ENCODE data around the gene CA10. TPM values are rescaled to one million over a fixed set of nuclear protein-coding genes. Genes with fewer than 3 reads are reported as not detected.

Gene CA10
- polyA plus RNA-seq, 2 donors = 0.06 TPM; not detected in 1

DNA sequence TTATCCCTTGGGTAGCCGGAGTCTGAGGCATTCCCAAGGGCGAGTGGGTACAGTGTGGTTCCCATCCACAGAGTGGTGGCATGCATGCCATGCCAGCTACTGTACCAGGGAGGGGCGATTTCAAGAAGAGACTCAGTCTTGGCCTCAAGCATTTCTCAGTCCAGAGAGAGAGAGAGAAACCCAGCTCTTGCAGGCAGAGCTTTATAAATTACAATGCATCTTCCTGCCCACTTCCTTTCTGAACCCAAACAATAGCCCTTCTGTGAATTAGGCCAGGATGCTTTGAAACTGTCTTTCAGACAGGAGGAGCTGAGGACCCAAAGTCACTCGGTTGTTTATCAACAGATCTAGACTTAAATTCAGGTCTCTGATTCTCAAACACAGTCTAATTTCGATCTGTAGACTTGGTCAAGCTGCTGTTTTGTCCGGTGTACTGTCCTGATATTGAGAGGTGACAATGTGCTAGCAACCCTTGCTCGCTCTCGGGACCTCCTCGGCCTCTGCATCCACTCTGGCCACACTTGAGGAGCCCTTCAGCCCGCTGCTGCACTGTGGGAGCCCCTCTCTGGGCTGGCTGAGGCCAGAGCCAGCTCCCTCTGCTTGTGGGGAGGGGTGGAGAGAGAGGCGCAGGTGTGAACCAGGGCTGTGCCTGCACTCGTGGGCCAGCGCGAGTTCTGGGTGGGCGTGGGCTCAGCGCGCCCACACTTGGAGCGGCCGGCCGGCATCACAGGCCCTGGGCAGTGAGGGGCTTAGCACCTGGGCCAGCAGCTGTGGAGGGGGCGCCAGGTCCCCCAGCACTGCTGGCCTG lies 490.2 kb downstream of the CA10 start:
- Histone ChIP-seq H3K4me3 (ENCODE audit: low read depth in 1 of 2, low read length in 2 of 2) (no peak overlapping the region), H3K36me3 (ENCODE audit: control insufficient read depth in 2 of 2, insufficient read depth in 2 of 2, low read length in 1 of 2) (no peaks in the 10 kb centered on the region), H3K27me3 (ENCODE audit: control insufficient read depth in 1 of 2, insufficient read depth in 2 of 2, low read length in 2 of 2) (no peaks in the 10 kb centered on the region), H3K27ac (ENCODE audit: low read depth in 2 of 2, low read length in 1 of 2) (no peak overlapping the region), H3K9me3 (ENCODE audit: control insufficient read depth in 2 of 2, insufficient read depth in 1 of 2, low read depth in 1 of 2, low read length in 1 of 2) (peaks cover 3% of the 10 kb centered on the region in 2 donors), H3K4me1 (ENCODE audit: control insufficient read depth in 2 of 2, insufficient read depth in 2 of 2, low read length in 1 of 2) (no peaks in the 10 kb centered on the region)
- WGBS, 2 donors = 81 to 92% methylated on average over 20 to 21 of the region's 21 CpGs

DNA sequence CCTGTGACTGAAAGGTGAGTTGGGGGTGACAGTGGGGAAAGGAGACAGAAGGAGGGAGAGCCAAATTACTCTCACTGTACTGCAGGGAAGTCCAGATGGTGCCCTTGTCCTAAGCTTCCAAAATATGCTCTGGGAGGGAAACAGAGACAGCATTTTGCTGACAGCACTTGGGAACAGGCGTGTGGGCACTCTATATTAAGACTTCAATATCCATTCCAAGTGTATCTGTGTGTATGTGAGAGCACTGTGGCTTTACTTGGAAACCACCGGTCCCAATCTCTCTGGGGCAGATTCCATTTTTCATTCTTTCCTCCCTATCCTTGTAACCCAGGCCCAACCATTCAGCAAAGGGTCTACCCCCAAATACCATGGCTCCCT lies 490.8 kb downstream of the CA10 start:
- Histone ChIP-seq H3K27ac (ENCODE audit: low read depth in 2 of 2, low read length in 1 of 2) (no peak overlapping the region), H3K9me3 (ENCODE audit: control insufficient read depth in 2 of 2, insufficient read depth in 1 of 2, low read depth in 1 of 2, low read length in 1 of 2) (peaks cover 3% of the 10 kb centered on the region in 2 donors), H3K27me3 (ENCODE audit: control insufficient read depth in 1 of 2, insufficient read depth in 2 of 2, low read length in 2 of 2) (no peaks in the 10 kb centered on the region), H3K4me1 (ENCODE audit: control insufficient read depth in 2 of 2, insufficient read depth in 2 of 2, low read length in 1 of 2) (no peaks in the 10 kb centered on the region), H3K36me3 (ENCODE audit: control insufficient read depth in 2 of 2, insufficient read depth in 2 of 2, low read length in 1 of 2) (no peaks in the 10 kb centered on the region), H3K4me3 (ENCODE audit: low read depth in 1 of 2, low read length in 2 of 2) (no peak overlapping the region)
- 79% methylated on average over 2 of the region's 2 CpGs for WGBS, 2 donors

DNA sequence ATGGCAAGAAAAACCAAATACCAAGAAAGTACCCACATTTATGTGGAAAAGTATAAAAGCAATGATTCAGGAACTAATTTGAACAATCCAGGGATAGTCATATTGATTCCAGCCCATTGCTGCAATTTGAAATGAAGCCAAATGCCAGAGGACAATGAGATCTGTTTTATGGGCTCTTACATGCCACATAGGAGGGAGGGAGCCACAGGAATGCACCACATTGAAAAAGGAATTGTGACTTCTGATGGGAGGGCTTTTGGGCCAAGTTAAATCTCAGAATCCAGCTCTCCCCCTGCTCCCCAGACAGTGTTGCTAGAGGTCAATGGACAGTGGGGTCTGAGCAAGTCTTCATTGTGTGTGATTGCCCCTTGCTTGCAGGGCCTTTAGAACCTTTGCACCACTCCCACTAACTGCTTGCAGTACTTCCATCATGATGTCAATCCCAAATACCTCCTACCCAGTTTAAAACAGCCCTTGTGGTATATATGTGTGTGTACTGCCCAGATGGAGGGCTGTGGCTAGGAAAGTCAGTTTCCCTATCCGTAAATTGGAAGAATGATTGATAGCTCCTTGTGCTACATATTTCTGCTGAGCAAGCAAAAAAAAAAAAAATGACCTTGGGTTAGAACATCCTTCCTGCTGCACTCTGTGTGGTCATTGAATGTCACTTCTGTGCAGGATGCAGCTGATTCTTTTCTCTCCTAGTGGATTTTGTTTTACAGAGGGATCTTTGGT lies 491.4 kb downstream of the CA10 start:
- 64 to 71% methylated on average over 1 of the region's 1 CpG for whole genome bisulfite sequencing, 2 donors
- H3K4me3 ChIP-seq (ENCODE audit: low read depth in 1 of 2, low read length in 2 of 2) = no peak overlapping the region
- no peaks in the 10 kb centered on the region for H3K27me3 ChIP-seq (ENCODE audit: control insufficient read depth in 1 of 2, insufficient read depth in 2 of 2, low read length in 2 of 2)
- H3K4me1 ChIP-seq (ENCODE audit: control insufficient read depth in 2 of 2, insufficient read depth in 2 of 2, low read length in 1 of 2) = no peaks in the 10 kb centered on the region
- no peaks in the 10 kb centered on the region for H3K36me3 ChIP-seq (ENCODE audit: control insufficient read depth in 2 of 2, insufficient read depth in 2 of 2, low read length in 1 of 2)
- peaks cover 3% of the 10 kb centered on the region in 2 donors for H3K9me3 ChIP-seq (ENCODE audit: control insufficient read depth in 2 of 2, insufficient read depth in 1 of 2, low read depth in 1 of 2, low read length in 1 of 2)
- H3K27ac ChIP-seq (ENCODE audit: low read depth in 2 of 2, low read length in 1 of 2) = no peak overlapping the region

DNA sequence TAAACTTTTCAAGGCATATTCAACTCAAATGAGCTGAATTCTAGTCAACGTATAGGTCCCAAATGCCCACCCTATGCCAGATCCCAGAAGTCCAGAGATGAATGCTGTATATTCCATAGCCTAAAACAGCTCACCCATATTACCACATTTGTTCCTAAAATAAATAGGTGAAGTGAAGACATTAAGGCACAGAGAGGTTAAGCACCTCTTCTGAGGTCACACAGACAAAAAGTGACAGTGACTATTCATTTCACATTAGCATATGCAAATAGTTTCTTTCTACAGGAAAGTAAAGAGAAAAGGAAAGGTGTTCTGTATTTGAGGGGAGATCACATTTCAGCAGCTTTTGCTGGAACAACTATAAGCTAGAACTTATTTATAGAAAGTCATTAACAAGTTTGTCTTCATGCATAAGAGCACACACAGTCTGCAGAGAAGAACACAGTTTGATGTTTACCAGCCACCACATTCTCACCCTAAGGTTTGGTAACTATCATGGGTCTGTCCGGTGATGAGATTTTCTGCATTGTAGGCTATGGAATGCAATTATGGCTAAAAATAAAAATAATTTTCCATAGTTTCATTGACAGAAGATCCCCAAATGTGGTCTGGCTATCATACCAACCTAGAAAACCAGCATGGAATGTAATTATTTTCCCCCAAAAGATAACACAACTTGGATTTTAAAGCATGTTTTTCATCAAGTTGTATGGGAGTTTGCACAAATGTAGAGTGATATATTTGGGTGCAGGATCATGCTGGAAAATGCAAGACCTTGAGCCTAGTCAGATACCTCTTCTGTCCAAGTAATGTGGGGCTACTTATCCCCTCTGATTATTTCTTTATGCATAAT lies 496.1 kb downstream of the CA10 start:
- 70 to 77% methylated on average over 2 of the region's 2 CpGs for WGBS, 2 donors
- no peak overlapping the region for H3K4me3 ChIP-seq (ENCODE audit: low read depth in 1 of 2, low read length in 2 of 2)

DNA sequence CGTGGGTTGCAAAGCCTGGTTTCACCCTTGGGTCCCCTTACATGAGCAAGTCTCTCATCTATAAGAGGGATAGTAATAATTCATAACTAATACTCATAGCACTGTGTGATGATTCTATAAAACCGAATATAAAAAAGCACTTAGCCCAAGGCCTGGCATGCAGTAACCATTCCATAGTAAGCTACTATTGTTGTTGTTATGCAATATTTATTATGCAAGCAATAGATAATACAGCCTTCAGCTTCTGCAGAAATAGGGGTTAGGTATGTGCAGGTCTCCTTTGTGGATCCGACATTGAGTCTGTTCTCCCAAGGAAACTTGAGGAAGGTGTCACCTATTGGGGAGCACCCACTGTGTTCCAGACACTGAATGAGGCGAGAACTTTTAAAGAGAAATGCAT lies 497.1 kb downstream of the CA10 start:
- Histone ChIP-seq H3K27ac (ENCODE audit: low read depth in 2 of 2, low read length in 1 of 2) (no peak overlapping the region), H3K27me3 (ENCODE audit: control insufficient read depth in 1 of 2, insufficient read depth in 2 of 2, low read length in 2 of 2) (no peaks in the 10 kb centered on the region), H3K4me1 (ENCODE audit: control insufficient read depth in 2 of 2, insufficient read depth in 2 of 2, low read length in 1 of 2) (no peaks in the 10 kb centered on the region), H3K36me3 (ENCODE audit: control insufficient read depth in 2 of 2, insufficient read depth in 2 of 2, low read length in 1 of 2) (no peaks in the 10 kb centered on the region), H3K4me3 (ENCODE audit: low read depth in 1 of 2, low read length in 2 of 2) (no peak overlapping the region), H3K9me3 (ENCODE audit: control insufficient read depth in 2 of 2, insufficient read depth in 1 of 2, low read depth in 1 of 2, low read length in 1 of 2) (no peaks in the 10 kb centered on the region)
- 44 to 61% methylated on average over 4 of the region's 4 CpGs for WGBS, 2 donors

More for the DNA sequence above, 496.1 kb downstream of the CA10 start:
- Histone ChIP-seq H3K27me3 (ENCODE audit: control insufficient read depth in 1 of 2, insufficient read depth in 2 of 2, low read length in 2 of 2) (no peaks in the 10 kb centered on the region), H3K9me3 (ENCODE audit: control insufficient read depth in 2 of 2, insufficient read depth in 1 of 2, low read depth in 1 of 2, low read length in 1 of 2) (no peaks in the 10 kb centered on the region), H3K27ac (ENCODE audit: low read depth in 2 of 2, low read length in 1 of 2) (no peak overlapping the region), H3K4me1 (ENCODE audit: control insufficient read depth in 2 of 2, insufficient read depth in 2 of 2, low read length in 1 of 2) (no peaks in the 10 kb centered on the region), H3K36me3 (ENCODE audit: control insufficient read depth in 2 of 2, insufficient read depth in 2 of 2, low read length in 1 of 2) (no peaks in the 10 kb centered on the region)

DNA sequence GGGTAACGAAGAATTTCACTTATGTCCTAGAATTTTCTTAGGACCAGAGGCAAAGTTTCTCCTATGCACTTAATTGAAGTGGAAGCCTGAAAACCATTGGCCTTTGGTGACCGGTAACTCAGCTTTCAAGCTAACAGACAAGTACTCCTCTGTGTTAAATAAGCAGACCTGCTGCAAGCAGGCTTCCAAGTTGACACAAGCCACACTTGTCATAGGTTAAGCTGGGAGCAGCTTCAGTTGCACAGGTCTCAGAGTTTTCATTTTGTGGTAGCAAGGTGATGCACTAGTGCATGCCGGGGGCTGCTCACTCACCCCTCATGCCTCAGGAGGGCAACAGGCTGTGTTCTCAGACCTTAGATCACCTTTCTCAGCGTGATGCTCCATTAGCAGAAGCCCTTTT lies 498.2 kb downstream of the CA10 start:
- H3K9me3 ChIP-seq (ENCODE audit: control insufficient read depth in 2 of 2, insufficient read depth in 1 of 2, low read depth in 1 of 2, low read length in 1 of 2) = no peaks in the 10 kb centered on the region
- no peak overlapping the region for H3K27ac ChIP-seq (ENCODE audit: low read depth in 2 of 2, low read length in 1 of 2)
- no peaks in the 10 kb centered on the region for H3K36me3 ChIP-seq (ENCODE audit: control insufficient read depth in 2 of 2, insufficient read depth in 2 of 2, low read length in 1 of 2)
- H3K4me1 ChIP-seq (ENCODE audit: control insufficient read depth in 2 of 2, insufficient read depth in 2 of 2, low read length in 1 of 2) = no peaks in the 10 kb centered on the region
- 71 to 84% methylated on average over 4 of the region's 4 CpGs for WGBS, 2 donors
- H3K4me3 ChIP-seq (ENCODE audit: low read depth in 1 of 2, low read length in 2 of 2) = no peak overlapping the region
- H3K27me3 ChIP-seq (ENCODE audit: control insufficient read depth in 1 of 2, insufficient read depth in 2 of 2, low read length in 2 of 2) = no peaks in the 10 kb centered on the region

DNA sequence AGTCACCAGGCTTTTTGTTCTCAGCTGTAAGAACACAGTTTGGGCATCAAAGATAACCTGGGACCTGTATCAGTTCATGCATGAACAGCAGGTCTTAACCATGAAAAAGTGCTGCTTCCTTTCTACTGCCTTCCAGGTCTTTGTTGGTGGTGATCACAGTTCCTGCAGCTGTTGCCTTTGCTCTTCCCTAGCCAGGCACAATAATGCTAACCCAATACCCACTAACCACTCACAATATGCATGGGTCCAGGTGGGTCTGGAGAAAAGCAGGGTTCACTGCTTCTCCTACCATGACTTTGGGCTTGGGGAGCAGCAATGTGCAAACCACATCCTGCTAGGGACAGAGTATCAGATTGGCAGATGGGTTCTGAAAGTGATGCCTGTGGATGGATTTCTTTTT lies 501.3 kb downstream of the CA10 start:
- Histone ChIP-seq H3K36me3 (ENCODE audit: control insufficient read depth in 2 of 2, insufficient read depth in 2 of 2, low read length in 1 of 2) (no peaks in the 10 kb centered on the region), H3K27me3 (ENCODE audit: control insufficient read depth in 1 of 2, insufficient read depth in 2 of 2, low read length in 2 of 2) (no peaks in the 10 kb centered on the region), H3K4me1 (ENCODE audit: control insufficient read depth in 2 of 2, insufficient read depth in 2 of 2, low read length in 1 of 2) (peaks cover 0 to 2% of the 10 kb centered on the region in 2 donors), H3K27ac (ENCODE audit: low read depth in 2 of 2, low read length in 1 of 2) (no peak overlapping the region), H3K4me3 (ENCODE audit: low read depth in 1 of 2, low read length in 2 of 2) (no peak overlapping the region), H3K9me3 (ENCODE audit: control insufficient read depth in 2 of 2, insufficient read depth in 1 of 2, low read depth in 1 of 2, low read length in 1 of 2) (no peaks in the 10 kb centered on the region)

DNA sequence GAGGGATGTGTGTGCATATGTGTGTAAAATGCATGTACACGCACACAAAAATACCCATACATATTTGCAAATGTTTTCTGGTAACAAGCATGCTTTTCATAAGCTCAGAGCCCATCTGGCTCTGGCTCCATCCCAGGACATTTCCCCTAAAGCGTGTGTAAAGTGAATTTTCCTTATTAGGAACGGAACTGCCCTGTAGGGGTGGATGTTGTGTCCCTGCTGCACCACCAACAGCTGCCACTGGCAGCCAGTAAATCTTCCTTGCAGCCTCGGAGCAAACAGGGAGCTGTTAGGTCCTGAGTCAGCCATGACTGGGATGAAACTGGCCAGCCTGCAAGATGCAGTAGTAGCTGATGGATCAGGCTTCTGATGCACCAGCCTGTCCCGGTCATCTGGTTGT lies 504.6 kb downstream of the CA10 start:
- 29 to 32% methylated on average over 5 of the region's 5 CpGs for WGBS, 2 donors
- H3K27ac ChIP-seq (ENCODE audit: low read depth in 2 of 2, low read length in 1 of 2) = no peak overlapping the region
- H3K4me3 ChIP-seq (ENCODE audit: low read depth in 1 of 2, low read length in 2 of 2) = no peak overlapping the region
- no peaks in the 10 kb centered on the region for H3K9me3 ChIP-seq (ENCODE audit: control insufficient read depth in 2 of 2, insufficient read depth in 1 of 2, low read depth in 1 of 2, low read length in 1 of 2)
- no peaks in the 10 kb centered on the region for H3K36me3 ChIP-seq (ENCODE audit: control insufficient read depth in 2 of 2, insufficient read depth in 2 of 2, low read length in 1 of 2)
- peaks cover 0 to 2% of the 10 kb centered on the region in 2 donors for H3K4me1 ChIP-seq (ENCODE audit: control insufficient read depth in 2 of 2, insufficient read depth in 2 of 2, low read length in 1 of 2)
- H3K27me3 ChIP-seq (ENCODE audit: control insufficient read depth in 1 of 2, insufficient read depth in 2 of 2, low read length in 2 of 2) = no peaks in the 10 kb centered on the region

DNA sequence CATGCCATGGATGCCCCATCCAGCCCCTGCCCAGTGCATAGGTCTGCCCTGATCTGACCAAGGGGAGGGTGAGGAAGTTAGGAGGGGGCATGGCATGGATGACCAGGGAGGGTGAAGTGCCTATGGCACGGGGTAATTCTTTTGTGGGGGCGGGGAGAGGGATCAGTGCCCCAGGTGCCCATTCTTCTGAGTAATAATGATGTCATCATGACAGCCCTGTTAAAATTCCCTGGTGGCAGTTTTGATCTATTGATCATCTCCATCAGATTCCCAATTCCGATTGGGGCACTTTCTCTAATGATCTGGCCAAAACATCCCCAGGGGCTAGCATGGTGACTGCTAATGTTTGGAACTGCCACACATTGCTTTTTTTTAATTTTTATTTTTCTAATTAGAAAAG lies 506.0 kb downstream of the CA10 start:
- H3K4me1 ChIP-seq (ENCODE audit: control insufficient read depth in 2 of 2, insufficient read depth in 2 of 2, low read length in 1 of 2) = peaks cover 0 to 2% of the 10 kb centered on the region in 2 donors
- H3K27ac ChIP-seq (ENCODE audit: low read depth in 2 of 2, low read length in 1 of 2) = no peak overlapping the region
- 68 to 69% methylated on average over 3 of the region's 3 CpGs for WGBS, 2 donors
- no peaks in the 10 kb centered on the region for H3K9me3 ChIP-seq (ENCODE audit: control insufficient read depth in 2 of 2, insufficient read depth in 1 of 2, low read depth in 1 of 2, low read length in 1 of 2)
- no peaks in the 10 kb centered on the region for H3K36me3 ChIP-seq (ENCODE audit: control insufficient read depth in 2 of 2, insufficient read depth in 2 of 2, low read length in 1 of 2)
- no peak overlapping the region for H3K4me3 ChIP-seq (ENCODE audit: low read depth in 1 of 2, low read length in 2 of 2)
- H3K27me3 ChIP-seq (ENCODE audit: control insufficient read depth in 1 of 2, insufficient read depth in 2 of 2, low read length in 2 of 2) = no peaks in the 10 kb centered on the region
